WTC11 (cell line): ENCODE data around the gene WNT9B. TPM values are rescaled to one million over a fixed set of nuclear protein-coding genes. Genes with fewer than 3 reads are reported as not detected.

Source experiments
- ATAC-seq: fragments of 200-7000 bp; cut with Tn5 transposase; 2 replicates; pipeline ENCODE4 v1.10.0; 2021; ENCODE audit warnings: mild to moderate bottlenecking, moderate library complexity
- CTCF ChIA-PET: fragments of 300-600 bp; sonication (Branson Sonifier 250); formaldehyde crosslinking; loops from one replicate; lab custom pipeline; 2021; ENCODE audit warnings: antibody characterized with exemption; lab: Charles Lee
- POLR2A ChIA-PET: fragments of 350-600 bp; sonication (Branson Sonifier 250); formaldehyde crosslinking; loops from one replicate; lab custom pipeline; 2021; ENCODE audit warnings: antibody characterized with exemption; lab: Charles Lee
- DNase-seq: peaks from one replicate; pipeline ENCODE4 v3.0.0; 2021; ENCODE audit warnings: low spot score
- H3K27ac Mint-ChIP-seq: 2 replicates; pipeline ENCODE4 v1.8.0; 2021; ENCODE audit warnings: mixed read lengths
- H3K27me3 Mint-ChIP-seq: 2 replicates; pipeline ENCODE4 v1.8.0; 2021; ENCODE audit warnings: low read depth, mild to moderate bottlenecking, moderate library complexity, mixed read lengths
- H3K36me3 Mint-ChIP-seq: 2 replicates; pipeline ENCODE4 v1.8.0; 2021; ENCODE audit warnings: mixed read lengths
- H3K4me1 Mint-ChIP-seq: 2 replicates; pipeline ENCODE4 v1.8.0; 2022; ENCODE audit warnings: mixed read lengths
- H3K4me3 Mint-ChIP-seq: 2 replicates; pipeline ENCODE4 v1.8.0; 2021; ENCODE audit warnings: mild to moderate bottlenecking, moderate library complexity, mixed read lengths
- H3K9me3 Mint-ChIP-seq: 2 replicates; pipeline ENCODE4 v1.8.0; 2021; ENCODE audit warnings: mixed read lengths
- CREB1 ChIP-seq: sonication (generic); formaldehyde crosslinking; IDR thresholded peaks from 2 replicates; pipeline ENCODE4 v1.8.0; 2023; ENCODE audit warnings: mild to moderate bottlenecking, missing genetic modification reagents
- CREM ChIP-seq: sonication (generic); formaldehyde crosslinking; IDR thresholded peaks from 2 replicates; pipeline ENCODE4 v1.8.1; 2022; ENCODE audit warnings: mild to moderate bottlenecking, missing genetic modification reagents, moderate library complexity
- FOXP1 ChIP-seq: sonication (generic); formaldehyde crosslinking; IDR thresholded peaks from 2 replicates; pipeline ENCODE4 v1.8.0; 2022; ENCODE audit warnings: missing genetic modification reagents, mild to moderate bottlenecking, moderate library complexity, borderline replicate concordance
- JAZF1 ChIP-seq: fragments of 250-450 bp; sonication (Bioruptor Pico); IDR thresholded peaks from 2 replicates; pipeline ENCODE4 v1.9.0; 2021; ENCODE audit warnings: moderate library complexity, mild to moderate bottlenecking, inconsistent platforms
- MXD4 ChIP-seq: fragments of 250-450 bp; sonication (Bioruptor Pico); IDR thresholded peaks from 2 replicates; pipeline ENCODE4 v1.8.0; 2021; ENCODE audit warnings: mild to moderate bottlenecking, moderate library complexity, borderline replicate concordance
- MYBL2 ChIP-seq: sonication (generic); formaldehyde crosslinking; IDR thresholded peaks from 2 replicates; pipeline ENCODE4 v1.8.1; 2023; ENCODE audit warnings: mild to moderate bottlenecking, moderate library complexity, missing genetic modification reagents
- NFATC4 ChIP-seq: fragments of 250-450 bp; sonication (Bioruptor Pico); IDR thresholded peaks from 2 replicates; pipeline ENCODE4 v1.9.0; 2021; ENCODE audit warnings: mild to moderate bottlenecking
- NFE2L1 ChIP-seq: sonication (generic); formaldehyde crosslinking; IDR thresholded peaks from 2 replicates; pipeline ENCODE4 v1.8.1; 2023; ENCODE audit warnings: missing genetic modification reagents
- SMAD4 ChIP-seq: sonication (generic); formaldehyde crosslinking; IDR thresholded peaks from 2 replicates; pipeline ENCODE4 v1.8.0; 2022; ENCODE audit warnings: mild to moderate bottlenecking, missing genetic modification reagents
- TEAD4 ChIP-seq: sonication (generic); formaldehyde crosslinking; IDR thresholded peaks from 2 replicates; pipeline ENCODE4 v1.8.0; 2022; ENCODE audit warnings: mild to moderate bottlenecking, missing genetic modification reagents
- TP53 ChIP-seq: sonication (generic); formaldehyde crosslinking; IDR thresholded peaks from 2 replicates; pipeline ENCODE4 v1.8.1; 2023; ENCODE audit warnings: mild to moderate bottlenecking, missing genetic modification reagents
- ZNF138 ChIP-seq: sonication (generic); formaldehyde crosslinking; conservative IDR thresholded peaks from 2 replicates; pipeline ENCODE4 v1.8.1; 2022; ENCODE audit warnings: mild to moderate bottlenecking, moderate library complexity, missing genetic modification reagents
- ZNF219 ChIP-seq: sonication (generic); formaldehyde crosslinking; IDR thresholded peaks from 2 replicates; pipeline ENCODE4 v1.8.0; 2023; ENCODE audit warnings: missing genetic modification reagents, mild to moderate bottlenecking, borderline replicate concordance
- ZNF263 ChIP-seq: sonication (generic); formaldehyde crosslinking; IDR thresholded peaks from 2 replicates; pipeline ENCODE4 v1.8.1; 2022; ENCODE audit warnings: low read depth, mild to moderate bottlenecking, moderate library complexity, missing genetic modification reagents
- ZNF317 ChIP-seq: sonication (generic); formaldehyde crosslinking; IDR thresholded peaks from 2 replicates; pipeline ENCODE4 v1.8.1; 2023; ENCODE audit warnings: low read depth, mild to moderate bottlenecking, moderate library complexity, missing genetic modification reagents, borderline replicate concordance
- total RNA-seq: library from RNA; stranded (reverse); gene quantifications from 3 replicates; pipeline ENCODE4 v1.2.3, GENCODE V29; 2021
- TF ChIP-seq, protein P1 (sequence below): sonication (generic); formaldehyde crosslinking; IDR thresholded peaks from 2 replicates; pipeline ENCODE4 v1.8.1; 2023; ENCODE audit warnings: mild to moderate bottlenecking, missing genetic modification reagents, moderate library complexity
- TF ChIP-seq, protein P2 (sequence below): fragments of 250-450 bp; sonication (Bioruptor Pico); IDR thresholded peaks from 2 replicates; pipeline ENCODE4 v1.9.0; 2021; ENCODE audit warnings: mild to moderate bottlenecking
- TF ChIP-seq, protein P3 (sequence below): fragments of 250-450 bp; sonication (Bioruptor Pico); IDR thresholded peaks from 2 replicates; pipeline ENCODE4 v1.9.0; 2021; ENCODE audit warnings: mild to moderate bottlenecking
- TF ChIP-seq, protein P4 (sequence below): sonication (generic); formaldehyde crosslinking; conservative IDR thresholded peaks from 2 replicates; pipeline ENCODE4 v1.8.1; 2022; ENCODE audit warnings: mild to moderate bottlenecking, missing genetic modification reagents
- TF ChIP-seq, protein P5 (sequence below): fragments of 250-450 bp; sonication (Bioruptor Pico); IDR thresholded peaks from 2 replicates; pipeline ENCODE4 v1.8.0; 2021; ENCODE audit warnings: mild to moderate bottlenecking
- TF ChIP-seq, protein P6 (sequence below): sonication (generic); formaldehyde crosslinking; IDR thresholded peaks from 2 replicates; pipeline ENCODE4 v1.8.1; 2022; ENCODE audit warnings: mild to moderate bottlenecking, missing genetic modification reagents, moderate library complexity, borderline replicate concordance
- TF ChIP-seq, protein P7 (sequence below): fragments of 250-450 bp; sonication (Bioruptor Pico); conservative IDR thresholded peaks from 2 replicates; pipeline ENCODE4 v1.9.0; 2021; ENCODE audit warnings: mild to moderate bottlenecking
- TF ChIP-seq, protein P8 (sequence below): sonication (generic); formaldehyde crosslinking; IDR thresholded peaks from 2 replicates; pipeline ENCODE4 v1.8.0; 2023; ENCODE audit warnings: missing genetic modification reagents, mild to moderate bottlenecking, borderline replicate concordance

The WNT9B gene
- total RNA-seq, 1 experiment from 2014 or later: 0.87 TPM

DNA sequence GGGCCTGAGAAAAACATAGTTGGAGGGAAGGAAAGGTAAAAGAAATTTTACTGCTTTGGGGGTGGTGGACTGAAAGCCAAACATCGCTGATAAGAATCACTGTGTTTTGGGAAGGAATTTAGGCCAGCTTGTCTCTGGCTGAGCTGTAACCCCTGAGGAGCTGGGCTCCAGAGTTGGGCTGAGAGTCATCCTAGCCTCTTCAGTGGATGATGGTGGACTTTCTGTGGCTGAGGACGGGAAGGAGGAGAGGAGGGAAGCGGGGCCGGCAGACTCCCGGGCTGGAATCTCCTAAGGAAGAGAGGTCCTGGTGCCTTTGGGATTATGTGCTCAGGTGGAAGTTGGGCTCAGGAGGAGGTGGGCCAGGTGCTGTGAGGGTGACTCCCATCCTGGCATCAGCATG lies 8.6 kb downstream of the WNT9B start:
- DNase-seq (no peak), ATAC-seq (no peak)
- TF ChIP-seq, protein P1, sequence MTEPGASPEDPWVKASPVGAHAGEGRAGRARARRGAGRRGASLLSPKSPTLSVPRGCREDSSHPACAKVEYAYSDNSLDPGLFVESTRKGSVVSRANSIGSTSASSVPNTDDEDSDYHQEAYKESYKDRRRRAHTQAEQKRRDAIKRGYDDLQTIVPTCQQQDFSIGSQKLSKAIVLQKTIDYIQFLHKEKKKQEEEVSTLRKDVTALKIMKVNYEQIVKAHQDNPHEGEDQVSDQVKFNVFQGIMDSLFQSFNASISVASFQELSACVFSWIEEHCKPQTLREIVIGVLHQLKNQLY: no peak
- TF ChIP-seq, protein P2, sequence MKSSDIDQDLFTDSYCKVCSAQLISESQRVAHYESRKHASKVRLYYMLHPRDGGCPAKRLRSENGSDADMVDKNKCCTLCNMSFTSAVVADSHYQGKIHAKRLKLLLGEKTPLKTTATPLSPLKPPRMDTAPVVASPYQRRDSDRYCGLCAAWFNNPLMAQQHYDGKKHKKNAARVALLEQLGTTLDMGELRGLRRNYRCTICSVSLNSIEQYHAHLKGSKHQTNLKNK: no peak
- TF ChIP-seq, protein P3, sequence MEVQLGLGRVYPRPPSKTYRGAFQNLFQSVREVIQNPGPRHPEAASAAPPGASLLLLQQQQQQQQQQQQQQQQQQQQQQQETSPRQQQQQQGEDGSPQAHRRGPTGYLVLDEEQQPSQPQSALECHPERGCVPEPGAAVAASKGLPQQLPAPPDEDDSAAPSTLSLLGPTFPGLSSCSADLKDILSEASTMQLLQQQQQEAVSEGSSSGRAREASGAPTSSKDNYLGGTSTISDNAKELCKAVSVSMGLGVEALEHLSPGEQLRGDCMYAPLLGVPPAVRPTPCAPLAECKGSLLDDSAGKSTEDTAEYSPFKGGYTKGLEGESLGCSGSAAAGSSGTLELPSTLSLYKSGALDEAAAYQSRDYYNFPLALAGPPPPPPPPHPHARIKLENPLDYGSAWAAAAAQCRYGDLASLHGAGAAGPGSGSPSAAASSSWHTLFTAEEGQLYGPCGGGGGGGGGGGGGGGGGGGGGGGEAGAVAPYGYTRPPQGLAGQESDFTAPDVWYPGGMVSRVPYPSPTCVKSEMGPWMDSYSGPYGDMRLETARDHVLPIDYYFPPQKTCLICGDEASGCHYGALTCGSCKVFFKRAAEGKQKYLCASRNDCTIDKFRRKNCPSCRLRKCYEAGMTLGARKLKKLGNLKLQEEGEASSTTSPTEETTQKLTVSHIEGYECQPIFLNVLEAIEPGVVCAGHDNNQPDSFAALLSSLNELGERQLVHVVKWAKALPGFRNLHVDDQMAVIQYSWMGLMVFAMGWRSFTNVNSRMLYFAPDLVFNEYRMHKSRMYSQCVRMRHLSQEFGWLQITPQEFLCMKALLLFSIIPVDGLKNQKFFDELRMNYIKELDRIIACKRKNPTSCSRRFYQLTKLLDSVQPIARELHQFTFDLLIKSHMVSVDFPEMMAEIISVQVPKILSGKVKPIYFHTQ (CRISPR knock-in tag): no peak
- TF ChIP-seq, protein P4, sequence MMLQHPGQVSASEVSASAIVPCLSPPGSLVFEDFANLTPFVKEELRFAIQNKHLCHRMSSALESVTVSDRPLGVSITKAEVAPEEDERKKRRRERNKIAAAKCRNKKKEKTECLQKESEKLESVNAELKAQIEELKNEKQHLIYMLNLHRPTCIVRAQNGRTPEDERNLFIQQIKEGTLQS: no peak
- no peak for TF ChIP-seq NFE2L1 (CRISPR knock-in tag)
- no peak for TF ChIP-seq TP53 (CRISPR knock-in tag)
- no peak for TF ChIP-seq FOXP1
- TF ChIP-seq ZNF317 (CRISPR knock-in tag): no peak
- TF ChIP-seq SMAD4: no peak
- TF ChIP-seq, protein P5, sequence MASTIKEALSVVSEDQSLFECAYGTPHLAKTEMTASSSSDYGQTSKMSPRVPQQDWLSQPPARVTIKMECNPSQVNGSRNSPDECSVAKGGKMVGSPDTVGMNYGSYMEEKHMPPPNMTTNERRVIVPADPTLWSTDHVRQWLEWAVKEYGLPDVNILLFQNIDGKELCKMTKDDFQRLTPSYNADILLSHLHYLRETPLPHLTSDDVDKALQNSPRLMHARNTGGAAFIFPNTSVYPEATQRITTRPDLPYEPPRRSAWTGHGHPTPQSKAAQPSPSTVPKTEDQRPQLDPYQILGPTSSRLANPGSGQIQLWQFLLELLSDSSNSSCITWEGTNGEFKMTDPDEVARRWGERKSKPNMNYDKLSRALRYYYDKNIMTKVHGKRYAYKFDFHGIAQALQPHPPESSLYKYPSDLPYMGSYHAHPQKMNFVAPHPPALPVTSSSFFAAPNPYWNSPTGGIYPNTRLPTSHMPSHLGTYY (CRISPR knock-in tag): no peak
- TF ChIP-seq, protein P6, sequence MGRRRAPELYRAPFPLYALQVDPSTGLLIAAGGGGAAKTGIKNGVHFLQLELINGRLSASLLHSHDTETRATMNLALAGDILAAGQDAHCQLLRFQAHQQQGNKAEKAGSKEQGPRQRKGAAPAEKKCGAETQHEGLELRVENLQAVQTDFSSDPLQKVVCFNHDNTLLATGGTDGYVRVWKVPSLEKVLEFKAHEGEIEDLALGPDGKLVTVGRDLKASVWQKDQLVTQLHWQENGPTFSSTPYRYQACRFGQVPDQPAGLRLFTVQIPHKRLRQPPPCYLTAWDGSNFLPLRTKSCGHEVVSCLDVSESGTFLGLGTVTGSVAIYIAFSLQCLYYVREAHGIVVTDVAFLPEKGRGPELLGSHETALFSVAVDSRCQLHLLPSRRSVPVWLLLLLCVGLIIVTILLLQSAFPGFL (CRISPR knock-in tag): no peak
- no peak for TF ChIP-seq TEAD4
- TF ChIP-seq, protein P7, sequence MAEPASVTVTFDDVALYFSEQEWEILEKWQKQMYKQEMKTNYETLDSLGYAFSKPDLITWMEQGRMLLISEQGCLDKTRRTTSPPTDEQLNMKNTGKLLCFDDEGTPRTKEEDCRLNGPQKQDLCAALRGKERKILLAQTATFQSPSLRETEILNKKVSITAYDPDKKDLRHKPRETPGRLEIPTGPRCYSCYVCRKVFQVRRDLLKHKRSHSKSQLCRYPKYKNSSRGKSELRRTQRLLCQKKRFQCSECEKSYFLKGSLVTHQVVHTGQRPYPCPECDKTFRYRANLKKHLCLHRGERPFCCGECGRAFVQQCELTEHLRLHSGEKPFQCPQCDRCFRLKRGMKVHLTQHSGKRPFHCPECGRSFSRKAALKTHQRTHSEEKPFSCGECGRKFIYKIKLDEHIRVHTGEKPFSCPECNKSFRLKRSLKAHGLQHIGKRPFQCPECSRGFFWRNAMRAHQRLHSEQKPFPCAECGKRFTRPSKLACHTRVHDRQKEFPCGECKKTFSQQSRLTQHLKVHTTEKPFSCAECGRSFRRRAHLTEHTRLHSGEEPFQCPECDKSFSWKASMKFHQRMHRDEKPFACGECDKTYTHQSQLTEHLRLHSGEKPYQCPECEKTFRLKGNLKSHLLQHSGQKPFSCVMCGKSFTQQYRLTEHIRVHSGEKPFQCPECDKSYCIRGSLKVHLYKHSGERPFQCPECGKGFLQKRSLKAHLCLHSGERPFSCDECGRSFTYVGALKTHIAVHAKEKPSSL (CRISPR knock-in tag): no peak
- no peak for TF ChIP-seq ZNF263 (CRISPR knock-in tag)
- Mint-ChIP-seq H3K9me3 (0 out of 2 replicates have a peak, but pooled peaks cover 4% of the 10 kb centered on the region), H3K27me3 (peaks cover 6% of the 10 kb centered on the region), H3K27ac (peak overlapping the region; percentile 59; the same call in 1 of the 2 replicates), H3K4me3 (no peak overlapping the region), H3K36me3 (no peaks in the 10 kb centered on the region), H3K4me1 (peaks cover 12% of the 10 kb centered on the region)
- ChIA-PET POLR2A (no interaction called here), CTCF (interaction anchor here (1.3 to 1.7 kb wide), 2 partner anchors 16 to 81 kb away, joined by 3 to 5 read pairs; no protein-coding TSS in a partner anchor)

DNA sequence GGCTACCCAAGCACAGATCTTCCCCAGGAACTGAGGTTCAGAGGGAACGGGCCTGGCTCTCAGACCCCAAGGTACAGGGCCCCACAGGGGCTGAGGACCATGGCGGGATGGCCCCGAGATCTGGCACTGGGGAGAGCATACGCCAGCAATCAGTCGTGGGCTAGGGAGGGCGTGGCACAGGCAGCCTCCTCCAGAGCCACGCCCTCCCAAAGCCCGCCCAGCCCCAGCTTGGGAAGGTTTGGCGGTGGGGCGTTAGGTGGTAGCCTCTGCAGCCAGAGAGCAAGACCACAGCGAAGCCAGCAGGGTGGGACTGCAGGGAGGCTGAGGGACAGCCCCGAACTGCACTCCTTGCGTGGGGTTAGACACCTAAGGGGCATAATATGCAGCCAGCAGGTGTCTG lies 11.6 kb downstream of the WNT9B start:
- Mint-ChIP-seq H3K4me3 (no peak overlapping the region; the same call in 1 of the 2 replicates), H3K36me3 (no peaks in the 10 kb centered on the region), H3K4me1 (peaks cover 22% of the 10 kb centered on the region), H3K9me3 (no peaks in the 10 kb centered on the region), H3K27ac (no peak overlapping the region), H3K27me3 (peaks cover 6% of the 10 kb centered on the region)
- POLR2A ChIA-PET: interaction anchor here (0.5 to 0.6 kb wide), 2 partner anchors 8 to 83 kb away, joined by 3 to 4 read pairs; no protein-coding TSS in a partner anchor
- CTCF ChIA-PET: interaction anchor here (0.6 to 2.0 kb wide), 7 partner anchors 12 to 99 kb away, joined by 3 to 16 read pairs (median 4); no protein-coding TSS in a partner anchor
- ATAC-seq (peak; percentile 97), DNase-seq (peak; percentile 78)
- TF ChIP-seq MXD4 (CRISPR knock-in tag) (no peak), MYBL2 (CRISPR knock-in tag) (no peak), CREB1 (CRISPR knock-in tag) (no peak), ZNF219 (CRISPR knock-in tag) (no peak), FOXP1 (no peak), ZNF138 (no peak), NFATC4 (CRISPR knock-in tag) (no peak), CREM (CRISPR knock-in tag) (no peak), JAZF1 (no peak)
- TF ChIP-seq, protein P8, sequence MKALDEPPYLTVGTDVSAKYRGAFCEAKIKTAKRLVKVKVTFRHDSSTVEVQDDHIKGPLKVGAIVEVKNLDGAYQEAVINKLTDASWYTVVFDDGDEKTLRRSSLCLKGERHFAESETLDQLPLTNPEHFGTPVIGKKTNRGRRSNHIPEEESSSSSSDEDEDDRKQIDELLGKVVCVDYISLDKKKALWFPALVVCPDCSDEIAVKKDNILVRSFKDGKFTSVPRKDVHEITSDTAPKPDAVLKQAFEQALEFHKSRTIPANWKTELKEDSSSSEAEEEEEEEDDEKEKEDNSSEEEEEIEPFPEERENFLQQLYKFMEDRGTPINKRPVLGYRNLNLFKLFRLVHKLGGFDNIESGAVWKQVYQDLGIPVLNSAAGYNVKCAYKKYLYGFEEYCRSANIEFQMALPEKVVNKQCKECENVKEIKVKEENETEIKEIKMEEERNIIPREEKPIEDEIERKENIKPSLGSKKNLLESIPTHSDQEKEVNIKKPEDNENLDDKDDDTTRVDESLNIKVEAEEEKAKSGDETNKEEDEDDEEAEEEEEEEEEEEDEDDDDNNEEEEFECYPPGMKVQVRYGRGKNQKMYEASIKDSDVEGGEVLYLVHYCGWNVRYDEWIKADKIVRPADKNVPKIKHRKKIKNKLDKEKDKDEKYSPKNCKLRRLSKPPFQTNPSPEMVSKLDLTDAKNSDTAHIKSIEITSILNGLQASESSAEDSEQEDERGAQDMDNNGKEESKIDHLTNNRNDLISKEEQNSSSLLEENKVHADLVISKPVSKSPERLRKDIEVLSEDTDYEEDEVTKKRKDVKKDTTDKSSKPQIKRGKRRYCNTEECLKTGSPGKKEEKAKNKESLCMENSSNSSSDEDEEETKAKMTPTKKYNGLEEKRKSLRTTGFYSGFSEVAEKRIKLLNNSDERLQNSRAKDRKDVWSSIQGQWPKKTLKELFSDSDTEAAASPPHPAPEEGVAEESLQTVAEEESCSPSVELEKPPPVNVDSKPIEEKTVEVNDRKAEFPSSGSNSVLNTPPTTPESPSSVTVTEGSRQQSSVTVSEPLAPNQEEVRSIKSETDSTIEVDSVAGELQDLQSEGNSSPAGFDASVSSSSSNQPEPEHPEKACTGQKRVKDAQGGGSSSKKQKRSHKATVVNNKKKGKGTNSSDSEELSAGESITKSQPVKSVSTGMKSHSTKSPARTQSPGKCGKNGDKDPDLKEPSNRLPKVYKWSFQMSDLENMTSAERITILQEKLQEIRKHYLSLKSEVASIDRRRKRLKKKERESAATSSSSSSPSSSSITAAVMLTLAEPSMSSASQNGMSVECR: no peak
